A549 (cell line): ENCODE data around the gene MTFMT. TPM values are rescaled to one million over a fixed set of nuclear protein-coding genes. Genes with fewer than 3 reads are reported as not detected.
A peak's percentile ranks its signal among the peaks of the same experiment; 100 is the strongest.

ENCODE experiments used
- ATAC-seq, 2 experiments: fragments of 200-7000 bp in 1 of 2; fragments of >200 bp in 1 of 2; cut with Nextera tagmentation in 1 of 2; cut with Tn5 transposase in 1 of 2; 3 replicates each; pipeline versions ENCODE4 v1.8.0 to v1.9.1; 2018 to 2020; ENCODE audit warnings: mild to moderate bottlenecking in 1 of 2, moderate library complexity in 1 of 2
- CTCF ChIA-PET: fragments of 300-600 bp; sonication (Branson Sonifier 250); formaldehyde crosslinking; extraction: SDS; loops from one replicate; lab custom pipeline; 2021; ENCODE audit warnings: antibody characterized with exemption, inconsistent platforms; lab: Yijun Ruan, JAX
- POLR2A ChIA-PET: fragments of 350-600 bp; formaldehyde crosslinking; extraction: SDS; loops from one replicate; lab custom pipeline; 2021; ENCODE audit warnings: antibody characterized with exemption, inconsistent platforms; lab: Yijun Ruan, JAX
- DNase-seq, 2 experiments: peaks; one replicate each; pipeline versions ENCODE4 v3.0.0 to v3.0.0-alpha.2; 2011 to 2016; ENCODE audit warnings: low read depth in 1 of 2, low spot score in 1 of 2
- FAIRE-seq: peaks from 2 replicates; lab custom pipeline; 2011; peaks lifted over from hg19 to GRCh38; lab: Jason Lieb, UNC
- H3K27ac ChIP-seq, 2 experiments: fragments of >200 bp; sonication (Bioruptor Twin); formaldehyde crosslinking; 3 replicates each; pipeline ENCODE4 v1.5.1; 2016 to 2017
- H3K4me1 ChIP-seq: fragments of >200 bp; sonication (Bioruptor Twin); formaldehyde crosslinking; 3 replicates; pipeline ENCODE4 v1.6.1; 2016
- H3K4me2 ChIP-seq: fragments of >200 bp; sonication (Bioruptor Twin); formaldehyde crosslinking; 3 replicates; pipeline ENCODE4 v1.6.1; 2016
- H3K4me3 ChIP-seq: fragments of >200 bp; sonication (Bioruptor Twin); formaldehyde crosslinking; 3 replicates; pipeline ENCODE4 v1.5.1; 2016
- H3K9me3 ChIP-seq: fragments of >200 bp; sonication (Bioruptor Twin); formaldehyde crosslinking; 3 replicates; pipeline ENCODE4 v1.6.1; 2016
- CBX2 ChIP-seq: fragments of 200-600 bp; sonication (generic); IDR thresholded peaks from 2 replicates; pipeline ENCODE4 v1.6.1; 2016; ENCODE audit warnings: low read depth, mild to moderate bottlenecking, borderline replicate concordance
- CEBPB ChIP-seq, 2 experiments: fragments of >200 bp in 1 of 2; sonication (Bioruptor Twin) in 1 of 2; formaldehyde crosslinking in 1 of 2; IDR thresholded peaks; 2 replicates each; pipeline ENCODE4 v1.6.1; 2012 to 2016
- EHF ChIP-seq: fragments of 250-450 bp; sonication (Bioruptor Pico); IDR thresholded peaks from 2 replicates; pipeline ENCODE4 v1.5.0; 2020; ENCODE audit warnings: mild to moderate bottlenecking
- EHMT2 ChIP-seq: fragments of 200-600 bp; sonication (generic); IDR thresholded peaks from 2 replicates; pipeline ENCODE4 v1.6.1; 2016; ENCODE audit warnings: antibody characterized with exemption, low read depth, mild to moderate bottlenecking, moderate library complexity
- FOSL2 ChIP-seq, 2 experiments: fragments of 450-650 bp in 1 of 2; fragments of >200 bp in 1 of 2; sonication (Bioruptor Twin) in 1 of 2; formaldehyde crosslinking; IDR thresholded peaks; 2 replicates each; pipeline versions ENCODE4 v1.5.0 to v1.6.1; 2016 to 2020; ENCODE audit warnings: mild to moderate bottlenecking in 1 of 2, moderate library complexity in 1 of 2
- FOXS1 ChIP-seq: fragments of 250-450 bp; sonication (Bioruptor Pico); IDR thresholded peaks from 2 replicates; pipeline ENCODE4 v1.5.0; 2020; ENCODE audit warnings: mild to moderate bottlenecking, moderate library complexity
- HDAC2 ChIP-seq: fragments of 200-600 bp; sonication (generic); IDR thresholded peaks from 2 replicates; pipeline ENCODE4 v1.6.1; 2016
- HOXB13 ChIP-seq: fragments of 250-450 bp; sonication (Bioruptor Pico); IDR thresholded peaks from 2 replicates; pipeline ENCODE4 v1.5.0; 2020; ENCODE audit warnings: low read depth, mild to moderate bottlenecking, moderate library complexity
- JUNB ChIP-seq: fragments of >200 bp; sonication (Bioruptor Twin); formaldehyde crosslinking; IDR thresholded peaks from 2 replicates; pipeline ENCODE4 v1.6.1; 2016
- KDM1A ChIP-seq: fragments of 200-600 bp; sonication (generic); IDR thresholded peaks from 2 replicates; pipeline ENCODE4 v1.6.1; 2016; ENCODE audit warnings: low read depth, mild to moderate bottlenecking
- MAZ ChIP-seq: fragments of 150-350 bp; IDR thresholded peaks from 2 replicates; pipeline ENCODE4 v1.6.1; 2014; ENCODE audit warnings: antibody characterized with exemption, low read depth, low read length, borderline replicate concordance
- NPAS2 ChIP-seq: fragments of 250-450 bp; sonication (Bioruptor Pico); IDR thresholded peaks from 2 replicates; pipeline ENCODE4 v1.8.0; 2022; ENCODE audit warnings: mild to moderate bottlenecking, moderate library complexity, borderline replicate concordance
- RAD21 ChIP-seq, 2 experiments: fragments of >200 bp in 1 of 2; sonication (Bioruptor Twin) in 1 of 2; formaldehyde crosslinking in 1 of 2; IDR thresholded peaks in 1 of 2; conservative IDR thresholded peaks in 1 of 2; 2 replicates in 1 of 2; 3 replicates in 1 of 2; pipeline ENCODE4 v1.6.1; 2012 to 2018; ENCODE audit warnings: inconsistent platforms in 1 of 2
- TP53 ChIP-seq: fragments of 250-450 bp; sonication (Bioruptor Pico); IDR thresholded peaks from 2 replicates; pipeline ENCODE4 v1.5.0; 2021; ENCODE audit warnings: mild to moderate bottlenecking, moderate library complexity
- ZC3H11A ChIP-seq: fragments of 450-650 bp; IDR thresholded peaks from 2 replicates; pipeline ENCODE4 v1.6.1; 2014; ENCODE audit warnings: antibody characterized with exemption, mild to moderate bottlenecking
- WGBS: methylation state at CpG from one replicate; pipeline ENCODE4 v1.1.6; 2017; ENCODE audit errors: missing lambda C conversion rate; 5-methylcytosine and 5-hydroxymethylcytosine counted together
- polyA plus RNA-seq, 4 experiments: library from polyadenylated mRNA; depleted of rRNA in 3 of 4; stranded (reverse); fragments of >200 nt; fragmentation: RNase III in 1 of 4; extraction: RNeasy Plus Mini Kit Qiagen cat#74134 plus additional on column Dnase treatment in 1 of 4; gene quantifications; 2 replicates in 3 of 4; 3 replicates in 1 of 4; pipeline ENCODE4 v1.2.3, GENCODE V29; 2011 to 2017
- TF ChIP-seq, protein P1 (sequence below): IDR thresholded peaks from 2 replicates; pipeline ENCODE4 v1.6.1; 2012
- TF ChIP-seq, protein P2 (sequence below): fragments of 200-600 bp; sonication (generic); IDR thresholded peaks from 2 replicates; pipeline ENCODE4 v1.6.1; 2016; ENCODE audit warnings: antibody characterized with exemption, mild to moderate bottlenecking, moderate library complexity
- TF ChIP-seq, protein P3 (sequence below): fragments of 250-450 bp; sonication (Bioruptor Pico); IDR thresholded peaks from 2 replicates; pipeline ENCODE4 v1.5.0; 2020; ENCODE audit warnings: low read depth, mild to moderate bottlenecking, moderate library complexity

MTFMT gene
- polyA plus RNA-seq, 2 of the 4 experiments (the other 2 are of a cell fraction): 21.4 to 23.4 TPM

DNA sequence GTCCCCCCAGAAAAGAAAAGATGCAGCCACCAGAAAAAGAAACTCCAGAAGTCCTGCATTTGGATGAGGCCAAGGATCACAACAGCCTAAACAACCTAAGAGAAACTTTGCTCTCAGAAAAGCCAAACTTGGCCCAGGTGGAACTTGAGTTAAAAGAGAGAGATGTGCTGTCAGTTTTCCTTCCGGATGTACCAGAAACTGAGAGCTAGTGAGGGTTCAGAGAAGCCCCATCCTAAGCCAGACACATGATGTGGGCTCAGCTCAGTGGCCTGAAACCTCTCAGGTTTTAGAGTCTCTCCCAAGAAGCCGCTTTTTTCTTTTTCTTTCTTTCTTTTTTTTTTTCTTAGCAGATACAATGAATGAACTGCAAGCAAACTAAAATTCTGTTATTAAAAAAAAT, 23.5 kb upstream of the MTFMT start:
- CTCF ChIA-PET: interaction anchor here (0.7 to 33.7 kb wide), 12 partner anchors 11 to 317 kb away, joined by 3 to 1280 read pairs (median 4); partner anchors contain the start of genes KBTBD13, RASL12 and SLC51B
- no peaks in the 10 kb centered on the region for H3K9me3 ChIP-seq
- H3K27ac ChIP-seq: no peak overlapping the region
- no peak for DNase-seq
- no peak overlapping the region for H3K4me3 ChIP-seq
- POLR2A ChIA-PET: no interaction called here
- TF ChIP-seq CBX2 (no peak), MAZ (no peak), ZC3H11A (no peak), TP53 (CRISPR knock-in tag) (no peak), KDM1A (no peak), HDAC2 (no peak), HOXB13 (CRISPR knock-in tag) (no peak)
- TF ChIP-seq, protein P1, sequence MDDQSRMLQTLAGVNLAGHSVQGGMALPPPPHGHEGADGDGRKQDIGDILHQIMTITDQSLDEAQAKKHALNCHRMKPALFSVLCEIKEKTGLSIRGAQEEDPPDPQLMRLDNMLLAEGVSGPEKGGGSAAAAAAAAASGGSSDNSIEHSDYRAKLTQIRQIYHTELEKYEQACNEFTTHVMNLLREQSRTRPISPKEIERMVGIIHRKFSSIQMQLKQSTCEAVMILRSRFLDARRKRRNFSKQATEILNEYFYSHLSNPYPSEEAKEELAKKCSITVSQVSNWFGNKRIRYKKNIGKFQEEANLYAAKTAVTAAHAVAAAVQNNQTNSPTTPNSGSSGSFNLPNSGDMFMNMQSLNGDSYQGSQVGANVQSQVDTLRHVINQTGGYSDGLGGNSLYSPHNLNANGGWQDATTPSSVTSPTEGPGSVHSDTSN: no peak
- TF ChIP-seq, all 56 proteins: peak for 0
- ATAC-seq (no peak), FAIRE-seq (no peak)
- H3K4me2 ChIP-seq: no peak overlapping the region
- WGBS: 71% methylated on average over 2 of the region's 2 CpGs
- H3K4me1 ChIP-seq: peaks cover 48% of the 10 kb centered on the region

DNA sequence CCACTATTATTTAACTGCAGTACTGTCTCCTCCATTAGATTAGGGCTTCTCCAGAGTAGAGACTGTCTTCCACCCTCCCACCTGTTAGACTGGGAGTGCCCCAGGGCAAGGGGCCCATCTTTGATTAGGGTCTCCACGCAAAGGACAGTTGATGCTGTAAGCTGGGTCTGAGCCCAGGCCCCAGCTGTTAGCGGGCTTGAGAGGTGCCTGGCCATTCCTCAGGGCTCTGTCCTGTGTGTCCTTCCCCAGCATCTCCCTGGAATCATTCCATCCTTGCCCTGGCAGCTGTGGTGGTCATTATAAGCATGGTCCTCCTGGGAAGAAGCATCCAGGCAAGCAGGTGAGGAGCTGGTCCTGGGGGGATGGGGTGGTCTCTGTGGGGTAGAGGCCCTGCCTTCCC, 21.8 kb upstream of the MTFMT start:
- ChIA-PET CTCF (interaction anchor here (1.1 to 33.7 kb wide), 7 partner anchors 10 to 366 kb away, joined by 3 to 1280 read pairs (median 52); partner anchors contain the start of genes KBTBD13, RASL12 and SLC51B), POLR2A (no interaction called here)
- DNase-seq (no peak), FAIRE-seq (no peak), ATAC-seq (no peak)
- no peak overlapping the region for H3K4me2 ChIP-seq
- peak overlapping the region in 1 of 2 experiments; percentile 9; a peak in 2 of 6 replicates for H3K27ac ChIP-seq
- WGBS: 93% methylated on average over 2 of the region's 2 CpGs
- H3K9me3 ChIP-seq: no peaks in the 10 kb centered on the region
- peaks cover 34% of the 10 kb centered on the region for H3K4me1 ChIP-seq
- no peak for TF ChIP-seq EHMT2
- no peak for TF ChIP-seq FOXS1 (CRISPR knock-in tag)
- TF ChIP-seq TP53 (CRISPR knock-in tag): no peak
- no peak for TF ChIP-seq JUNB
- TF ChIP-seq CEBPB (IDR thresholded peaks at IDR 0.05): no peak
- no peak for TF ChIP-seq RAD21 (conservative IDR thresholded peaks at IDR 0.05 in 1 of 2, IDR thresholded peaks at IDR 0.05 in 1 of 2)
- TF ChIP-seq, protein P2, sequence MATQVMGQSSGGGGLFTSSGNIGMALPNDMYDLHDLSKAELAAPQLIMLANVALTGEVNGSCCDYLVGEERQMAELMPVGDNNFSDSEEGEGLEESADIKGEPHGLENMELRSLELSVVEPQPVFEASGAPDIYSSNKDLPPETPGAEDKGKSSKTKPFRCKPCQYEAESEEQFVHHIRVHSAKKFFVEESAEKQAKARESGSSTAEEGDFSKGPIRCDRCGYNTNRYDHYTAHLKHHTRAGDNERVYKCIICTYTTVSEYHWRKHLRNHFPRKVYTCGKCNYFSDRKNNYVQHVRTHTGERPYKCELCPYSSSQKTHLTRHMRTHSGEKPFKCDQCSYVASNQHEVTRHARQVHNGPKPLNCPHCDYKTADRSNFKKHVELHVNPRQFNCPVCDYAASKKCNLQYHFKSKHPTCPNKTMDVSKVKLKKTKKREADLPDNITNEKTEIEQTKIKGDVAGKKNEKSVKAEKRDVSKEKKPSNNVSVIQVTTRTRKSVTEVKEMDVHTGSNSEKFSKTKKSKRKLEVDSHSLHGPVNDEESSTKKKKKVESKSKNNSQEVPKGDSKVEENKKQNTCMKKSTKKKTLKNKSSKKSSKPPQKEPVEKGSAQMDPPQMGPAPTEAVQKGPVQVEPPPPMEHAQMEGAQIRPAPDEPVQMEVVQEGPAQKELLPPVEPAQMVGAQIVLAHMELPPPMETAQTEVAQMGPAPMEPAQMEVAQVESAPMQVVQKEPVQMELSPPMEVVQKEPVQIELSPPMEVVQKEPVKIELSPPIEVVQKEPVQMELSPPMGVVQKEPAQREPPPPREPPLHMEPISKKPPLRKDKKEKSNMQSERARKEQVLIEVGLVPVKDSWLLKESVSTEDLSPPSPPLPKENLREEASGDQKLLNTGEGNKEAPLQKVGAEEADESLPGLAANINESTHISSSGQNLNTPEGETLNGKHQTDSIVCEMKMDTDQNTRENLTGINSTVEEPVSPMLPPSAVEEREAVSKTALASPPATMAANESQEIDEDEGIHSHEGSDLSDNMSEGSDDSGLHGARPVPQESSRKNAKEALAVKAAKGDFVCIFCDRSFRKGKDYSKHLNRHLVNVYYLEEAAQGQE: no peak
- TF ChIP-seq, protein P3, sequence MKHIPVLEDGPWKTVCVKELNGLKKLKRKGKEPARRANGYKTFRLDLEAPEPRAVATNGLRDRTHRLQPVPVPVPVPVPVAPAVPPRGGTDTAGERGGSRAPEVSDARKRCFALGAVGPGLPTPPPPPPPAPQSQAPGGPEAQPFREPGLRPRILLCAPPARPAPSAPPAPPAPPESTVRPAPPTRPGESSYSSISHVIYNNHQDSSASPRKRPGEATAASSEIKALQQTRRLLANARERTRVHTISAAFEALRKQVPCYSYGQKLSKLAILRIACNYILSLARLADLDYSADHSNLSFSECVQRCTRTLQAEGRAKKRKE: no peak
- no peak for TF ChIP-seq FOSL2 (IDR thresholded peaks at IDR 0.05)
- no peak for TF ChIP-seq FOSL2 (CRISPR knock-in tag; IDR thresholded peaks at IDR 0.05)
- no peak for TF ChIP-seq EHF (CRISPR knock-in tag)
- TF ChIP-seq NPAS2: no peak
- H3K4me3 ChIP-seq: no peak overlapping the region
